BLaER1 treated with 17β-estradiol and CSF1 and Interleukin-3, amounts not matched to agents 10 nM and 100 nM (cell line): ENCODE results near the gene SLC9A5.

Experiments
- H3K27ac ChIP-seq, 11 experiments: shearing (Covaris generic); formaldehyde crosslinking; 2 replicates each; pipeline ENCODE4 v1.8.1; 2022
- H3K27me3 ChIP-seq, 11 experiments: shearing (Covaris generic); formaldehyde crosslinking; 2 replicates each; pipeline ENCODE4 v1.8.1; 2022
- H3K36me3 ChIP-seq, 11 experiments: shearing (Covaris generic); formaldehyde crosslinking; 2 replicates each; pipeline ENCODE4 v1.8.1; 2022
- H3K4me1 ChIP-seq, 10 experiments: shearing (Covaris generic); formaldehyde crosslinking; 2 replicates each; pipeline ENCODE4 v1.8.1; 2022
- H3K4me2 ChIP-seq, 11 experiments: shearing (Covaris generic); formaldehyde crosslinking; 2 replicates each; pipeline ENCODE4 v1.8.1; 2022
- H3K4me3 ChIP-seq, 10 experiments: shearing (Covaris generic); formaldehyde crosslinking; 2 replicates each; pipeline ENCODE4 v1.8.1; 2022
- H3K9ac ChIP-seq, 11 experiments: shearing (Covaris generic); formaldehyde crosslinking; 2 replicates each; pipeline ENCODE4 v1.8.1; 2022
- H3K9me3 ChIP-seq, 11 experiments: shearing (Covaris generic); formaldehyde crosslinking; replicated peaks in 1 of 11; 2 replicates each; pipeline ENCODE4 v1.8.1; 2022
- H4K20me1 ChIP-seq, 11 experiments: shearing (Covaris generic); formaldehyde crosslinking; 2 replicates each; pipeline ENCODE4 v1.8.1; 2022
- Cebpa-rat ChIP-seq, 11 experiments: shearing (Covaris generic); IDR thresholded peaks; 2 replicates each; pipeline ENCODE4 v1.8.1; 2022

The SLC9A5 gene

DNA sequence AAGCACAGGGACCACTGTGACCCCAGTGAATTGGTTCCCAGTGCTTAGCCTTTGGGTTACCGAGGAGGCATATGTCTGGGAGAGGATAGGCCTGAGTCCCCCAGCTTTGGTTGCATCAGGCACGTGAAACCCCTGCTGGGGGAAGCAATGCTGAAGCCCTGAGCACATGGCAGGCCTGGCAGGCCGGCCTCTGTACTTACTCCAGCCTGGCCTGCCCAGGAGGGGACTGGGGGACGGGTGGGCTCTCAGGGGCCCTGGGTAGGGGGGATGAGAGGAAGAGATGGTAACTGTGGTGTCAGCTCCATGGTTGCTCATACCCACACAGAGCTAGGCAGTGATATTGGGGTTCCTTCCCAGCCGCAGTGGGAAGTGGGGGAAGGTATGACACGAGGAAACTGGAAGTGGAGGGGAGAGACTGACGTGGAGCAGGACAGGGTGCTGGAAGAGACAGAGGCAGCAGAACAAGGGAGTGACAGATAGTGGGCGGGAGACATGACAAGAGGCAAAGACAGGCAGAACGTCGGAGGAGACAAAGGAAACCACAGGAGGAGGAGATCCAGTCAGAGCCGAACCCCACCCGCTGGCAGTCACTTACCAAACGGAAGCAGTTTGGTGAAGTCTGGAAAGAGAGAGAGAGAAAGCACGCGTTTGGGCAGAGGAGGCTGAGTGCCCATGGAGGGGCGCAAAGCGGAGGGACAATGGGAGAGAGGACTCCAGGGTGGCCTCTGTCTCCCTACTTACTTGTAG, 12.8 kb upstream of the SLC9A5 start:
- H3K9me3 ChIP-seq: no peaks in the 10 kb centered on the region
- peak overlapping the region; percentile 46 to 88 (median 78); a peak in 21 of 22 replicates for H3K27ac ChIP-seq
- H3K4me3 ChIP-seq: peak overlapping the region; percentile 31 to 66 (median 54); a peak in 19 of 20 replicates
- peaks cover 0 to 46% (median 18%) of the 10 kb centered on the region in 11 experiments; a peak in 11 of 22 replicates for H4K20me1 ChIP-seq
- no peaks in the 10 kb centered on the region for H3K27me3 ChIP-seq
- H3K36me3 ChIP-seq: peaks cover 60 to 93% (median 78%) of the 10 kb centered on the region in 11 experiments
- H3K4me2 ChIP-seq: peak overlapping the region; percentile 54 to 86 (median 79)
- H3K9ac ChIP-seq: peak overlapping the region; percentile 61 to 81 (median 76); a peak in 21 of 22 replicates
- TF ChIP-seq Cebpa-rat (IDR thresholded peaks at IDR 0.05): no peak
- peaks cover 14 to 66% (median 47%) of the 10 kb centered on the region in 10 experiments for H3K4me1 ChIP-seq

DNA sequence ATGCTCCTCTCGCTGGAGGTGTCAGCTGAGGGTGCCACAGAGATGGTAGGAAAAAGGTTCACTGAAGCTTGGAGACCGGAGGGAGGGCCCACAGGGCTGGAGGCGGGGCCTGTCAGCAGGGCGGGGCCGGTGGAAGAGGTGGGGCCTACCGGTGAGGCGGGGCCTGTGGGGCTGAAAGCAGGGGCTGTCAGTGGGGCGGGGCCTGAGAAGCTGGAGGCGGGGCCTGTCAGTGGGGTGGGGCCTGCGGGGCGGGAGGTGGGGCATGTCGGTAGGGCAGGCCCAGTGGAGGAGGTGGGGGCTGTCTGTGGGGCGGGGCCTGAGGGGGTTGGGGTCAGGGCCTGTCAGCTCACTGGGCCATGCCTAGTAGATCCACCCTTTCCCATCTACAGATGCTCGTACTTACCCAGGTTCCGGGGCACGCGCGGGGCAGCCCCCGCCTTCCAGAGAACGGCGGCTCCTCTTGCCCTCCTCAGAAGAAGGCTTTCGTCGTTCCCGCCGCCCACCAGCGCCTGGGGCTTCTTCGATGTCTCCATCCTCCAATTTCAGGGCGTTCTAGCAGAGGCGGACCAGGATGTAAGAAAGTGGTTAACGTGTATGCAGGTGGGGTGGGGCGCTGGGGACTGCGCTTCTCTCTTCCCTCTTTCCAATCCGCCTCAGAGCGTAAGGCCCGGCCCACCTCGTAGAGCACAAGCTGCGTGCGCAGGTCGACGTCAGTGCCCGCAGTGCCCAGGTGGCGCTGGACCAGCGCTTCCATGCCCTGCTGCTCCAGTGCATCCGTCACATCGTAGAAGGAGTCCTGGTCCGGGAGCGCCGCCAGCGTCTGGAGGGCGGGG, 12.0 kb upstream of the SLC9A5 start:
- peak overlapping the region; percentile 46 to 88 (median 78); a peak in 21 of 22 replicates for H3K27ac ChIP-seq
- H3K9ac ChIP-seq: peak overlapping the region; percentile 61 to 81 (median 76); a peak in 21 of 22 replicates
- peaks cover 21 to 74% (median 55%) of the 10 kb centered on the region in 10 experiments for H3K4me1 ChIP-seq

DNA sequence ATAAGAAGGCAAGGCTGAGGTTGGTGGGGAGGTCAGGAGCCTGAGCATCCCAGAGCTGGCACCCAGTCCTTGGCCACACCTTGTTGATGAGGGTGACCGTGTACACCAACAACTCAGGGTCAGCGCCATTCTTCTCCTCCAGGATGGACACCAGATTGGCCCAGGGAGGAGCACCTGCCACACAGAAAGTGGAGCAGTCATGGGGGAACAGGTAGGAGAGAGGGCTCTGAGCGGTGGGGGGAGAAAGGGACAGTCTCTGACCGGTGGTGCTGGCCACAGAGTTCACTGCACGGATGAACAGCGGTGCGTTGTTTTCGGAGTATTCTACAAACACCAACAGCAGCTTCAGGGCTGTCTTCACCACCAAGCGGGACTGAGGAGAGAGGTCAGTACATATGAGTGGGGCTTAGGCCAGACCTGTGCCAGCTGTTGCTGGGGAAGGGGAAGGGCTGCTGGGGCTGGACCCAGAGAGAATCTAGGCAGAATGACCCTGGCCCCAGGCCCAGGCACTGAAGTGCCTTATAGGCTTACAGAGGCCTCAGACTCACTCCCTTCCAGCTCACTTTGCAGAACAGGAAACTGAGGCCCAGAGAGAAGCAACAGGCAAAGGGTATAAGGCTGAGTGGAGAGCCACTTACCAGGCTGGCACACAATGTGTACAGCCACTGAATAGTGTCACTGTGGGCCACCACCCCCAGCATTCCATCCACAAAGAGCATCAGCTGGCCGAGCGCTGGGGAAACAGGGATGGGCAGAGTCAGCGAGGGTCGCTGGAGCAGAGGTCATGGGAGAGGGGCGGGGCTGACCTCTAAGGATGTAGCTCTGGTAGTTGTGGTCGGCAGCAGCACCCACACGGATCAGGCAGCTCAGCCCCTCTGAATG, 11.1 kb upstream of the SLC9A5 start:
- H3K9me3 ChIP-seq: no peaks in the 10 kb centered on the region
- H3K4me2 ChIP-seq: peak overlapping the region in 2 of 11 experiments; percentile 20 to 29; a peak in 1 of 22 replicates
- no peak for TF ChIP-seq Cebpa-rat (IDR thresholded peaks at IDR 0.05)
- no peak overlapping the region for H3K4me3 ChIP-seq
- peak overlapping the region in 2 of 11 experiments; percentile 3 to 13; a peak in 2 of 22 replicates for H3K27ac ChIP-seq
- H3K9ac ChIP-seq: no peak overlapping the region; a peak in 1 of 22 replicates
- H3K27me3 ChIP-seq: no peaks in the 10 kb centered on the region
- peaks cover 45 to 77% (median 64%) of the 10 kb centered on the region in 11 experiments for H3K36me3 ChIP-seq
- H3K4me1 ChIP-seq: peaks cover 29 to 83% (median 64%) of the 10 kb centered on the region in 10 experiments
- peaks cover 0 to 36% (median 13%) of the 10 kb centered on the region in 11 experiments; a peak in 11 of 22 replicates for H4K20me1 ChIP-seq

More for the DNA sequence above, 12.0 kb upstream of the SLC9A5 start:
- no peaks in the 10 kb centered on the region for H3K9me3 ChIP-seq
- peak overlapping the region; percentile 31 to 66 (median 54); a peak in 19 of 20 replicates for H3K4me3 ChIP-seq
- H3K4me2 ChIP-seq: peak overlapping the region; percentile 54 to 86 (median 79)
- H4K20me1 ChIP-seq: peaks cover 0 to 38% (median 14%) of the 10 kb centered on the region in 11 experiments; a peak in 11 of 22 replicates
- peaks cover 52 to 85% (median 72%) of the 10 kb centered on the region in 11 experiments for H3K36me3 ChIP-seq
- H3K27me3 ChIP-seq: no peaks in the 10 kb centered on the region
- no peak for TF ChIP-seq Cebpa-rat (IDR thresholded peaks at IDR 0.05)

DNA sequence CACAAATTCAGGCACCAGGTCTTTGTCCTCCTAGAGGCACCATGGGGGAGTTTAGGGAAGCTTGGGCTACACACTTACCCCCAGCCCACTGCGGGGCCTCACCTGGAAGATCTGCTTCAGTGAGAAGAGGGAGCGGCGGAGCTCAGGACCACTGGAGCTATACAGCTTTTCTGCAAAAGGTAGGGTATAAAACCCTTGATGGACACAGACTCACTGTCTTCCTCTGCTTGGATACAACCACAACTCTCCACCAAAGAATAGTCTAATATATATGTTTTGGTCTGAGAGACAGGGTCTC, 10.6 kb upstream of the SLC9A5 start:
- H4K20me1 ChIP-seq: peaks cover 0 to 36% (median 13%) of the 10 kb centered on the region in 11 experiments; a peak in 11 of 22 replicates
- no peak for TF ChIP-seq Cebpa-rat (IDR thresholded peaks at IDR 0.05)
- H3K4me2 ChIP-seq: no peak overlapping the region
- no peaks in the 10 kb centered on the region for H3K27me3 ChIP-seq
- H3K4me3 ChIP-seq: no peak overlapping the region
- H3K9me3 ChIP-seq: no peaks in the 10 kb centered on the region
- H3K4me1 ChIP-seq: peaks cover 35 to 88% (median 70%) of the 10 kb centered on the region in 10 experiments
- peaks cover 44 to 71% (median 58%) of the 10 kb centered on the region in 11 experiments for H3K36me3 ChIP-seq
- H3K27ac ChIP-seq: peak overlapping the region in 2 of 11 experiments; percentile 3 to 13; a peak in 1 of 22 replicates
- no peak overlapping the region for H3K9ac ChIP-seq

- Histone ChIP-seq H3K9ac (no peak overlapping the region), H4K20me1 (peaks cover 0 to 42% (median 13%) of the 10 kb centered on the region in 11 experiments; a peak in 13 of 22 replicates), H3K36me3 (peaks cover 38 to 65% (median 53%) of the 10 kb centered on the region in 11 experiments), H3K27me3 (no peaks in the 10 kb centered on the region), H3K4me2 (peak overlapping the region in 3 of 11 experiments; percentile 86 to 99 (median 97); a peak in 6 of 22 replicates), H3K4me1 (peaks cover 42 to 96% (median 77%) of the 10 kb centered on the region in 10 experiments), H3K9me3 (no peaks in the 10 kb centered on the region), H3K27ac (peak overlapping the region in 4 of 11 experiments; percentile 11 to 85 (median 26); a peak in 3 of 22 replicates), H3K4me3 (no peak overlapping the region)
- TF ChIP-seq Cebpa-rat (IDR thresholded peaks at IDR 0.05): no peak
Measured at GRCh38 chr16:67238806-67239470, 9.8 kb upstream of the SLC9A5 start.

DNA sequence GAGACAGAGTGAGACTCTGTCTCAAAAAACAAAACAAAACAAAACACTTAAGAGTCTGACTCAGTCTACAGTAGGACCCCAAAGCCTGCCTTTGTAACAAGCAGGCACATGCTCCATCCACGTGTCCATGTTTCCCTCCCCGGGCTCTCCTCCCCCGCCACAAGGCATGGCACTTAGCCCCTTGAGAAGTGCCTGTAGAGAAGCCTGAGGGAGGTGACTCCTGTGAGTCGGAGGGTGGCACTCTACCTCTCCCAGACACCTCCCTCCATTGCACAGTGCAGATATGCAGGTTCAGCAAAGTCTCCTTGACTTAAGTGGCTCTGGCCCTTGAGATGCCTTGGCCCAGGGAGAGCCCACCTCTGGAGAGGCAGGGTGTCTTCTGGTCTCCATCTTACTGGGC, 8.3 kb upstream of the SLC9A5 start:
- H3K4me2 ChIP-seq: peak overlapping the region in 7 of 11 experiments; percentile 6 to 99 (median 86); a peak in 11 of 22 replicates
- H3K4me3 ChIP-seq: no peak overlapping the region

GRCh38 chr16:67241008-67241900, 7.5 kb upstream of the SLC9A5 start:
- no peak for TF ChIP-seq Cebpa-rat (IDR thresholded peaks at IDR 0.05)
- Histone ChIP-seq H4K20me1 (peaks cover 0 to 61% (median 26%) of the 10 kb centered on the region in 11 experiments; a peak in 16 of 22 replicates), H3K4me3 (no peak overlapping the region), H3K27ac (peak overlapping the region; percentile 45 to 92 (median 71); a peak in 20 of 22 replicates), H3K4me2 (peak overlapping the region; percentile 69 to 100 (median 97)), H3K27me3 (no peaks in the 10 kb centered on the region), H3K36me3 (peaks cover 24 to 42% (median 32%) of the 10 kb centered on the region in 11 experiments), H3K9ac (peak overlapping the region in 10 of 11 experiments; percentile 28 to 63 (median 56); a peak in 18 of 22 replicates), H3K4me1 (peaks cover 50 to 96% (median 76%) of the 10 kb centered on the region in 10 experiments), H3K9me3 (no peaks in the 10 kb centered on the region)

More for the DNA sequence above, 8.3 kb upstream of the SLC9A5 start:
- H3K9me3 ChIP-seq: no peaks in the 10 kb centered on the region
- peaks cover 24 to 50% (median 39%) of the 10 kb centered on the region in 11 experiments for H3K36me3 ChIP-seq
- H3K27ac ChIP-seq: peak overlapping the region in 9 of 11 experiments; percentile 32 to 85 (median 51); a peak in 14 of 22 replicates
- H3K4me1 ChIP-seq: peaks cover 49 to 96% (median 76%) of the 10 kb centered on the region in 10 experiments
- H3K27me3 ChIP-seq: no peaks in the 10 kb centered on the region
- TF ChIP-seq Cebpa-rat (IDR thresholded peaks at IDR 0.05): no peak
- H3K9ac ChIP-seq: peak overlapping the region in 4 of 11 experiments; percentile 30 to 51 (median 38); a peak in 6 of 22 replicates
- peaks cover 0 to 53% (median 20%) of the 10 kb centered on the region in 11 experiments; a peak in 16 of 22 replicates for H4K20me1 ChIP-seq
